HG03159 (cell line): ENCODE results near the gene CYP46A1.
"Not testable (repeated sequence)": the region's sequence is repeated elsewhere in the genome, so short reads cannot be mapped to it uniquely, and the experiment has no call there.

Source experiments
- ATAC-seq: cut with Tn5 transposase; IDR thresholded peaks from one replicate; pipeline ENCODE4 v1.9.1; 2021; ENCODE audit warnings: mild to moderate bottlenecking, moderate library complexity; ENCODE audit not compliant: unreplicated experiment

The CYP46A1 gene

GRCh38 chr14:99656171-99656570, 27.9 kb upstream of the CYP46A1 start:
- no peak for ATAC-seq

DNA sequence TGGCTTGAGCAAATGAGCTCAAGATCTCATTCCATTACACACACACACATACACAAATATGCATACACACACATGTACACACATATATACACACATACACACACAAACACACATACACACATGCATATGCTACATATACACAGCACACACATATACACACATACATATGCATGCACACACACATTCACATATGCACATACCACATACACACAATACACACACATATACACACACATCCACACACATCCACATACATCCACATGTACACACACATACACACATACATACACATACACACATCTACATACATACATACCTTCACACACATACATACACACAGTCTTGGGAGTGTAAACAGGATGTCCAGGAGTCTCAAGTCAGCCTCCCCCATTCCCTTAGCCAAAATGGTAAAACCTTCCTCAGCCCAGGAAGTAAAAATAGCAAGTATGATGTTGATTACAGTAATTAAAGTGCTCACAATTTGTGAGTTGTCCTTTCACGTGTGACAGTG, 26.4 kb upstream of the CYP46A1 start:
- no peak for ATAC-seq

GRCh38 chr14:99658218-99658845, 25.8 kb upstream of the CYP46A1 start:
- ATAC-seq, result no peak

- ATAC-seq, result no peak
These were observed 24.8 kb upstream of the CYP46A1 start for GRCh38 chr14:99659333-99659741.

DNA sequence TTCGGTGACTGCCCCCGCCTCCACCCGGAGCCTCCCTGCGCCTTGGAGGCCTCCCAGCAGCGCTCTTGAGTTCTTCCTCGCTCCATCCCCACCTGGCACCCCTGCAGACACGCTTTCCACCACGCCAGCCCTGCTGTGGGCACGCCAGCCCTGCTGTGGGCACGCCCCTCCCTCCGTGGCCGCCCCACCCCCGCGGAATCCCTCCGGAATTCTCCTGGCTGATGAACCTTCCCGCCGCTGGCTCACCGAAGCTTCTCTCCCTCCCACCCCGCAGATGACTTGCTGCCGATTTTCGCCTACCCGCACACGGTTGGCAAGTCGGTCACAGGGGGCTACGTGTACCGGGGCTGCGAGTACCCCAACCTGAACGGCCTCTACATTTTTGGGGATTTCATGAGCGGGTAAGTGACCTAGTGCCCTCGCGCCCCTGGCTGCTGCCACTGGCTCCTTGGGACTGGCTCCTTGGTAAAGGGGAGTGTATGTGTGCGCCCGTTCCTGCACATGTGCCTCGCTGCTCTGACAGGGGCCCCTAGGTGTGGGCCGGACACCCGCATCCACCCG, 24.0 kb upstream of the CYP46A1 start:
- no peak for ATAC-seq

GRCh38 chr14:99660794-99661193, 23.3 kb upstream of the CYP46A1 start:
- ATAC-seq, result no peak

- not testable (repeated sequence) for ATAC-seq
These were observed 22.9 kb upstream of the CYP46A1 start for GRCh38 chr14:99661206-99661605.

DNA sequence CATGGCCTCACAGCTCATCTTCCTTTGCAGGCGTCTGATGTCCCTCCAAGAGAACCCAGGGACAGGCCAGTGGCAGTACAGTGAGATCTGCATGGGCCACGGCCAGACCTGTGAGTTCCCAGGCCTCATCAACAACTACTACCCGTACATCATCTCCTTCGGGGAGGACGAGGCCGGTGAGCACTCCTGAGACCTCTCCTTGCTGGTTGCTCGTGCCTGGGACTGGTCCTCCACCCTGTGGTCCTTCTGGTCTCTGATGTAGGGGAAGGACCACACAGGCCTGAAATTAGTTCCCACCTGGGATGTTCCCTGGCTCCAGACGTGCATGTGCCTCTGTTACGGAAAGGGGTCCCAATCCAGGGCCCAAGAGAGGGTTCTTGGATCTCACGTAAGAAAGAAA, 21.3 kb upstream of the CYP46A1 start:
- ATAC-seq, result no peak

GRCh38 chr14:99663386-99664057, 20.6 kb upstream of the CYP46A1 start:
- ATAC-seq, result no peak

GRCh38 chr14:99664058-99664936, 19.8 kb upstream of the CYP46A1 start:
- no peak for ATAC-seq

GRCh38 chr14:99664937-99665273, 19.2 kb upstream of the CYP46A1 start:
- peak; percentile 55 for ATAC-seq

DNA sequence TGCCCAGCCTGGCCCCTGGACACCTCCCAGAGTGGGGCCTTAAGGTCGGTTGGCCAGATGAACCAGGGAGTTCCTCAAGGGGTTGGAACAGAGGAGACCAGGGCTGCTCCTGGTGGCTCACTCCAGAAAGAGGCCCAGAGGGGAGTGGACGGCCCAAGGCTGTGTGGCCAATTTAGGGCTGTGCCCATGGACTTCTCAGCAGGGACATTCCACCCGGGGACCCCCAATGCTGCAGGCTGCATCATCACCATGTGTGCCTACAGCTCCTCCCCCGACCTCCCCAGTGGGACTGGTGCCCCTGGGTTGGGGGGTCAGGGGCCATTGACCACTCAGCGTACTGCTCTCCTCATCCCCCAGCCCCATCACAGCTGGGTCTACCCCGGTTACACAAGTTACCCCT, 17.6 kb upstream of the CYP46A1 start:
- ATAC-seq, result no peak

GRCh38 chr14:99667045-99667444, 17.1 kb upstream of the CYP46A1 start:
- ATAC-seq, result no peak

GRCh38 chr14:99667821-99668220, 16.3 kb upstream of the CYP46A1 start:
- ATAC-seq, result no peak

DNA sequence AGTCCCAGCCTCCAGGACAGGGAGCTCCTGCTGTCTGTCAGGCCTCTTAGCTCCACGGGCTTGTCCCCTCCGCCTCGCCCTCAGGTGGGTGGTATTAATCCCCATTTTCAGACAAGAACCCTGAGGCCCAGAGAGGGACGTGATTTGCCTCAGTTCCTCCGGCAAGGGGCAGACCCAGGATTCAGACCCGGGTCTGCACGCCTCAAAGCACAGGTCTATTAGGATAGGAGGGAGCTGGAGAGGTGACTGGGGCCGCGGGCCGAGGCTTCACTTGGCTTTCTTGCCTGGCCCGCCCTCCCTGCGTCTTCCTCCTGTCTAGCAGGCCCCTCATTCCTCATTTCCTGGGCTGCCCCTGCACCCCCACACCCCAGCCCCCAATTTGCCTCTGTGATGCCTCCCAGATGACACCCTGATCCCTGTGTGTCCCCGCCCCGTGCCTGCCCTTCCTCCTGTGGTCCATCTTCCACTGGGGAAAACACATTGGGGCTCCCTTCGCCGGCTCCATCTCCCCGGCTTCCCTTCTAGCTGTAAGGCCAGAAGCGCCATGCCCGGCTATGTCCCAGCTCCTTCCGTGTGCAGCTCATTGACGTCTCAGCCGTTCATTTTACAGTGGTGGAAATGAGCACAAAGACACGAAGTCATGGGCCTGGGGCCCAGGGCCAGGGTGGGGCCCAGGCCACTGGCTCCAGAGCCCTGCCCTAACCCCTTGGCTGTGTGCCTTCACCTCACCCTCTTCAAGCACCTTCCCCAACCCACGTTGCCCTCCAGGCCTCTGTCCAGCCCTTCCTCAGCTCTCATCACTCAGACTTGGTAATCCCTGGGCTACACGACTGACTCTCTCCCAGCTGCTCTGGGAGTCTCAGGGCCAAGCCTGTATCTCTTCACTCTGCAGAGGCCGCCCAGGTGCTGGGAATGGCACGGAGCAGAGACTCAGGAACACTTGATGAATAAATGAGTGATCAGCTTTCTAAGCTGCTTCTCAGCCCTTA, 15.5 kb upstream of the CYP46A1 start:
- no peak for ATAC-seq

DNA sequence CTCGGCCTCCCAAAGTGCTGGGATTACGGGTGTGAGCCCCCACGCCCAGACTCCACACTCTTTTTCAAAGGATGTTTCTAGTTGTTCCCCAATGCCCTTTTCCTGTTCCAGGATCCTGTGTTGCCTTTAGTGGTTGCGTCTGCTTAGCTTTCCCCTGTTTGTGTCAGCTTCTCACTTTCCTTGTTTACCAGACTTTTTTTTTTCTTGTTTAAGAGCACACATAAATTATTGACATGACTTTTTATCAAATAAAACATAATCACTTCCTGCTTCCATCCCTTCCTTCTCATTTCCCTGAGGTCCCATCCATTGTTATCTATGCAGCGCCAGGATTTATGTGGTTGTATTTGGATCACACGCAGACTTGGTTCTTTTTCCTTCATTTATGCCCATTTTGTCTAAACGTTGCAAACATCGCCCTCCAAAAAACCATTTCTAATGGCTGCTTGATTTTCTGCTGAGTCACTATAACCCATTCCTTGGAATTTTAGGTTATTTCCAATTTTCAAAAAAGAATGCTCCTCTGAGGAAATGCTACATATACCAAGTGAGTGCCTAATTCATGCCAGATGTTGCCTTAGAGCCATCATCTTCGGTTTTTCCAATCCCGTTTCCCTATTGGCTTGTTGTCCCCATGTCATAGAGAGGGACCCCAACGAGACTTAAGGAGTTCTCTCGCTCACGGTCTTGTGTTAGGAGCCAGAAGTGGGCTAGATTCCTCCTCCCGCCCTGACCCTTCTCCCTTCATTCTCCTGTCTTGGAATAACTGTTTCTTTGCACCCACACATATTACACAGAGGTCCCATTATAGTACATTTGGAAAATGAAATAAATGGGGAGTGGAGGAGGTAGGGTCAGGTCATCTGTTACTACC, 13.5 kb upstream of the CYP46A1 start:
- no peak for ATAC-seq

- ATAC-seq, result no peak
These were observed 12.6 kb upstream of the CYP46A1 start for GRCh38 chr14:99671235-99672224.
